GM21786 (cell line): Measurements from ENCODE around the gene NEDD4L.

ENCODE experiments used
- ATAC-seq: cut with Tn5 transposase; IDR thresholded peaks from one replicate; pipeline ENCODE4 v1.9.1; 2021; ENCODE audit not compliant: unreplicated experiment

Gene NEDD4L

GRCh38 chr18:58309610-58310239, 265.7 kb downstream of the NEDD4L start:
- no peak for ATAC-seq

GRCh38 chr18:58310517-58310916, 266.5 kb downstream of the NEDD4L start:
- ATAC-seq, result no peak

DNA sequence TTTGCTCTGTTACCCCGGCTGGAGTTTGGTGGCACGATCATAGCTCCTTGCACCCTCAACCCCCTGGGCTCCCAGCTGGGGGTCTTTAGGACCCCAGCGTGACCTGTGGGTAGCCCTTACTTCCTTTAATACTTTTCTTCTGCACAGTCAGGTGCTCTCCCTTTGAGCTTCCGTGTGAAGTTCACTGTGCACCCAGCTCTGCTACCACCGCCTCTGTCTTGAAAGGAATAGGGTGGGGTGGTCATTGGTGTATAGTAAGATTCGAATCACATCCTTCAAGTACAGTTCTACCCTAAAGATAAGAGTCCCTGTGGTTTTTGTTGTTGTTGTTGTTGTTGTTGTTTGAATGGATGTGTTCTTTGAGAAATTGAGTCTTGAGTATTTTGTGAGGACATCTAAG, 267.4 kb downstream of the NEDD4L start:
- no peak for ATAC-seq

DNA sequence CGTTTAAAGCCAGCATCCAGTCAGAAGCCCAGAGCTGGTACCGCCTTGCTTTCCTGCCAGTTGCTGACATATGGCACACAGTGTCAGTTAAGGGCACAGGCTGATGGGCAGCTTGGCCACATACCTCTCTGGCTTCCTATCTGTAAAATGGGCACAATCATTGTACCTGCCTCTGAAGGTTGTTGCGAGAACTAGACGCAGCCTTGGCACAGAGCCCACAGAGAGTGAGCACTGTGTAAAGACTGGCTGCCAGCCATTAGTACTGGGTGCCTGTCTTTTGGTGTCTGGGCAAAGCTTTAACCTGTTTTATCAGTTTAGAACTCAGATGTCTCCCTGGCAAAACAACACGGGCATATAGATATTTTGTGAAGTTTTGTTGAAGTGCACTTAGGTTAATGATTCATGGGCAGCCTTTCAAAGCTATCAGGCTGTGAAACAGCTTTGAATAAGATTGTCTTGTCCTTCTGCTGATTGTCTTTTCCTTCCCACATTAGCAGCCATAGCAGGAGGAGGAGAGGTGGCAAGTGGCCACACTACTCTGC, 269.5 kb downstream of the NEDD4L start:
- ATAC-seq, result no peak

DNA sequence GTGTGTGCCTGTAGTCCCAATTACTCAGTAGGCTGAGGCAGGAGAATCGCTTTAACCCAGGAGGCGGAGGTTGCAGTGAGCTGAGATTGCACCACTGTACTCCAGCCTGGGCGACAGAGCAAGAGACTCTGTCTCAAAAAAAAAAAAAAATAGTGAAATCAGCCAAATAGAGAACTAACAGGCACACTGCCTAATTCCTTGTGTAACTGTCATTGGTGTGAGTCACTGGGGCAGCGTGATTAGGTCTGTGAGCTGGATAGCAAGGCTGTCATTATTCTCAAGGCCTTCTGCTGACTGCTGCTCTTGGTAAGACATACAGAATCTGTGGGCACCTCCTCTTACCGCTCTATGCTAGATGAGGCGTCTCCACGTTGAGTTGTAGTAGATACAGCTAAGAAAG, 270.3 kb downstream of the NEDD4L start:
- ATAC-seq, result no peak

DNA sequence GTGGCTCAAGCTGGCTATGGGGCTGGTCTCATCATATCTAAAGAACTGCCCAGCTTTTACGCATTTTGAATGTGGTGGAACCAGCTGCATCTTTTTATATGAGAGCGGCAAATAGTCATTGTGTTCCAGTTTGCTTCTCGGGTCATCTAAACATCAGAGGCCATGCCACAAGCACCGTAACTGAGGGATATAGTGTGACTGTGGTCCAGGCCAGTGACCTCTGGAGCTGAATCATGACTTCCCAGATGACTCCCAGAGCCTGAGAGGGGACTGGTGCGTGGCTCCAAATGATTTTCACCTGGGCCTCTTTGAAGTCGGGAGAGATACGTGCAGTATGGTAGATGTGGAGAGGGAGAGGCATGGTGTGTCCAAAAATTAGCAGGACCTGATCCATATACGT, 271.0 kb downstream of the NEDD4L start:
- ATAC-seq, result no peak

GRCh38 chr18:58315739-58316215, 271.8 kb downstream of the NEDD4L start:
- no peak for ATAC-seq

DNA sequence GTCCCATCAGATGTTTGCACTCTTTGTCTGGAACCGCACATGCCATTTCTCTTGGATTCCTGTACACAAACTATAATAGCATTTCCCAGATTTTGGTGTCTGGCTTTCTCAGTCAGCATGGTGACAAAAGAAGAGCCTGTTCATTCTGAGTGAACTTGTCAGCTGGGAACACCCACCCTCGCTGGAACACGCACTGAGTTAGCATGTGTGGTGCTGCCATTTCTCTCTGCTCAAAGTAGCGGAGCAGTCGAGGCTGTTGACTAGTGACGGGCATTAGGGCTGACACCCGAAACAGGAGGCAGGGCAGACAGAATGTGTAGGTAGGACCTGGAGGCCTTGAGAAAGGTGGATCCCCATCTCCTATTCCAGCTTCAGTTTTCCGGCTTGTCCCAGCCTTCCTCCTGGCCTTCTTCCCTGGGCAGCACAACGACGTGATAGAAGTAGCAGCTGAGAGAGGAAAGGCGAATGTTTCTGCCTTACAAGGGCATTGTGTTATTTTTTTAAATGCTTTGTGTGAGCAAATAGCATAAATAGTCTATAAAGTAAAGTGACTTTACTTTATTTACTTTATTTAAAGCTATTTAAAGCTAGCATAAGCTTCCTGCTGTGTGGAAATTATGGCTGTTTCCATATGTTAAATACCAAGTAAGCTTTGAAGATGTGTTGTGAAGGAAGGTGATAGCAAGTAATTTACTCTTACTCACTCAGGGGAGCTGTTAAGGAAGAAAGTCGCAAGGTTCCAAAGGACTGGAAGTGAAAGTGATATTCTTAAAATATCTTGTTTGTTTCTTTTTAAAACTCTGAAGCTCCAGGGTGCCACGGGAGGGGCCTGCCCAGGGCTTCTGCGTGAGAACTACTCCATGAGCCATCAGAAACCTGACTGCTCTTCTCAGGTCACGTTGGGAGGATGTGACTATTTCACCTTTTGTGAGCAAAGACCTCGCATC, 272.6 kb downstream of the NEDD4L start:
- no peak for ATAC-seq

- ATAC-seq, result no peak
These were observed 275.7 kb downstream of the NEDD4L start for GRCh38 chr18:58319719-58320118.

DNA sequence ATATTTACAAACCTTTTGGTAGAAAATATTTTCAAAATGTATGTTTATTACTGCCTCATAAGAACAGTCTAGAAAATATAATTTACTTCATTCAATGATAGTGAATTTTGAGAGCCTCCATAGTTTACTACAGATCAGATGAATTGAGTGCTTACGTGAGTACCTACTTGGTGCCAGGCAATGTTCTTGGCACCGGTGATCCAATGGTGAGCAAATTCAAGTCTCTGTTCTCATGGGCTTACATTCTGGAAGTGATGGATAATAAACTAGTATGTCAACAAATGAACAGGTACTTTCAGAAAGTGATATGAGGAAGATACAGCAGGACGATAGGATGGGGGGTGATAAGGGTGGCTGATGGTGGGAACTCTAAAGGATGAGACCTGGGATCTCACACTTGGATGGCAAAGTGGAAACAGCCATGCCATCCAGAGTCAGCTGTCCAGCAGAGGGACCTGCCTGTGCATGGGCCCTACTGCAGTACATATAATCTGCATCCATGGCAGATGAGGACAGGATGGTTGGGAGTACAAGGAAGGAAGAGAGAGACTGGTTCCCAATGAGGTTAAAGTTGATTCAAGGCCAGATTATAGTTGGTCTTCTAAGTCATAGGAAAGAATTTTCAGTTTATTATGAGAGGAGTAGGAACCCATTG, 277.0 kb downstream of the NEDD4L start:
- ATAC-seq, result no peak

- ATAC-seq, result peak; percentile 58
These were observed 278.0 kb downstream of the NEDD4L start for GRCh38 chr18:58321986-58322385.

GRCh38 chr18:58322464-58322863, 278.4 kb downstream of the NEDD4L start:
- ATAC-seq, result no peak

DNA sequence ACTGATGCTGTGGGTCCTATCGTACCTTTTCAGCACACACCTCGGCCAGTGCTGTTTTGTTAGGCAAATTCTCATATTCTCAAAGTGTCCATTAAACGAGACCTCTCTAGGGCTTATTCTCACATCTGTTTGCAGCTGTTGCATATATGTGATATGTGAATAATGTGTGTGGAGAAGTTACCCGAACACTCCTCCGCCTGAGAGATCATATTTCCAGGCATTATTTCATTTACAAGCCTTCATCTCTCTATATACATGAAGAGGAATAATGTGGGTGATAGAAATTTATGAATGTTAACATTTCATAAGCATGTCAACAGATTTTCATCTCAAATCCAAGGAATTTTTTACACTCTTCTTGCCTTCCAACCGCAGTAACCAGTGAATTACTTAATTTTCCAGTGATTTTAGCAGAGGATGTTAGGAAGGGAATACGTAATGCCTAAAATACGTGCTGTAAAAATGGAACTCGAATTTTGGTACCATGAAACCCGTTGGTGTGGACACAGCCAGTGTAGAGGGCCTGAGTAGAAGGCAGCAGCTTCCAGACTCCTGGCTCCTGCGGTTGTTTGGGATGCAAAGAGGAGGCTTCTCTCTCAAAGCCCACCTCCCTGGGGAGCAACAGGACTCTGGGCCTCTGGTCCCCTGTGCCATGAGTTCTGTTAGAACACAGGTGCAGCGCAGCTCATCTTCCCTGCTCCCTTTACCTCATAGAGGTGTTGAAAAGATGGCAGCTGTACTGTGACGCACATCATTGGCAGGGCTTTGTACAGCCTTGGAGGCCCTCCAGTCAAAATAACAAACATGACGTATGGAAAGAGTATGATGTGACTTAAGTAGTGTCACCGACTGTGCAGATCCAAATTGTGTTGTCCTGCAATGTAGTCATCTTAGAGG, 280.1 kb downstream of the NEDD4L start:
- no peak for ATAC-seq

GRCh38 chr18:58324824-58325480, 280.9 kb downstream of the NEDD4L start:
- ATAC-seq, result no peak

- ATAC-seq, result no peak
These were observed 281.5 kb downstream of the NEDD4L start for GRCh38 chr18:58325494-58325893.

DNA sequence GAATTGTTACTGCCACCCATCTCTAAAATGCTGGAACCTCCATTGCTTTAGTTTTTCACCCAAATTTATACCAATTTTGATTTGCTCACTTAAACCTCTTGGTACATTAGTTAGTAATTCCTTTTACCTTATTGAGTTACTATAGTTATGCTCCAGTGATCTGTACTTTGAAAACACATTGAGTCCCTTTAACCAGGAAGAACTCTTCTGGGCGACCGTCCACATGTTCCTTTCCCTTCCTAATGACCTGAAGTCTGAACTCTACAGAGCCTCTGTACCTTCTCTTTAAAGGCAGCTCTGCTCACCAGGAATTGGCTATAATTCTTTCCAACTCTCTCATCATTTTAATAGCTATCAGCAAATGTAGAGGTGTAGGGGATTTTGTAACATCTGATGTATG, 290.0 kb downstream of the NEDD4L start:
- no peak for ATAC-seq

- ATAC-seq, result no peak
These were observed 291.2 kb downstream of the NEDD4L start for GRCh38 chr18:58335223-58335622.

GRCh38 chr18:58335821-58336220, 291.8 kb downstream of the NEDD4L start:
- ATAC-seq, result no peak

DNA sequence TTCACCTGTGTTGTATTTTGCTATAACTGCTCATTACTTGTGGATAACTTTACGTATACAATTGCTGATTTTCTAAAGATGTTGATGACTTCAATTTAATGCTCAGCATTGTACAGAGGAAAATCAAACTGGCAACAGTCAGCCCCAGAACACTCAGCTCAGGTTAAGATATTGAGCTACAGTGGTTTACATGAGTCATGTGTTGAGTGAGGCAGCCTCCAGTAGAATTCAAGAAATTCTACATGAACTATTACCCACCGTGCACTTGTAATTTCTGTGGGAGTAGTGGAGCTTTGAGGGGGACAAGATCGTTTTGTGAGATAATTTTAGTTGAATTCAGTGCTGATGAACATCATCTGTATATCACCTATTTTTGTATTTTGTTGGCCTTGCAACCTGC, 292.6 kb downstream of the NEDD4L start:
- no peak for ATAC-seq

- ATAC-seq, result no peak
These were observed 293.3 kb downstream of the NEDD4L start for GRCh38 chr18:58337285-58337684.
